Loucy (cell line): ENCODE data around the gene NARF.

Source experiments
- H2AFZ ChIP-seq: fragments of 200-600 bp; sonication (generic); 2 replicates; pipeline ENCODE4 v1.6.0; 2016; ENCODE audit warnings: antibody characterized with exemption, mild to moderate bottlenecking, low read length, moderate library complexity
- H3F3A ChIP-seq: fragments of 200-600 bp; 2 replicates; pipeline ENCODE4 v1.6.0; 2016; ENCODE audit warnings: antibody characterized with exemption, low read depth, mild to moderate bottlenecking
- H3K27me3 ChIP-seq: fragments of 200-600 bp; sonication (generic); 2 replicates; pipeline ENCODE4 v1.6.1; 2014; ENCODE audit warnings: low read length, mild to moderate bottlenecking; ENCODE audit not compliant: insufficient read depth, poor library complexity, severe bottlenecking
- H3K36me3 ChIP-seq: fragments of 200-600 bp; sonication (generic); 2 replicates; pipeline ENCODE4 v1.6.1; 2016; ENCODE audit warnings: low read length; ENCODE audit not compliant: insufficient read depth
- H3K4me1 ChIP-seq: fragments of 200-600 bp; sonication (generic); 2 replicates; pipeline ENCODE4 v1.5.1; 2014; ENCODE audit warnings: low read length, mild to moderate bottlenecking; ENCODE audit not compliant: insufficient read depth, poor library complexity, severe bottlenecking
- H3K4me2 ChIP-seq: fragments of 200-600 bp; sonication (generic); 2 replicates; pipeline ENCODE4 v1.6.0; 2014; ENCODE audit warnings: antibody characterized with exemption, low read length, low read depth, mild to moderate bottlenecking; ENCODE audit not compliant: poor library complexity, severe bottlenecking
- H3K4me3 ChIP-seq: fragments of 200-600 bp; sonication (generic); 2 replicates; pipeline ENCODE4 v1.5.1; 2014; ENCODE audit warnings: low read length, mild to moderate bottlenecking, mixed read lengths; ENCODE audit not compliant: poor library complexity, severe bottlenecking
- H3K79me2 ChIP-seq: fragments of 200-600 bp; sonication (generic); 2 replicates; pipeline ENCODE4 v1.6.1; 2014; ENCODE audit warnings: low read length; ENCODE audit not compliant: insufficient read depth
- H3K9ac ChIP-seq: fragments of 200-600 bp; sonication (generic); 2 replicates; pipeline ENCODE4 v1.6.0; 2014; ENCODE audit warnings: mild to moderate bottlenecking, low read depth, low read length, moderate library complexity; ENCODE audit not compliant: poor library complexity, severe bottlenecking
- H3K9me2 ChIP-seq: fragments of 200-600 bp; sonication (generic); replicated peaks from 2 replicates; pipeline ENCODE4 v1.6.1; 2016; ENCODE audit warnings: low read depth, low read length, mixed read lengths
- H3K9me3 ChIP-seq: fragments of 200-600 bp; sonication (generic); 2 replicates; pipeline ENCODE4 v1.6.1; 2014; ENCODE audit warnings: mild to moderate bottlenecking, antibody characterized with exemption, low read length, low read depth; ENCODE audit not compliant: insufficient read depth
- H4K20me1 ChIP-seq: fragments of 200-600 bp; sonication (generic); 2 replicates; pipeline ENCODE4 v1.6.0; 2014; ENCODE audit warnings: antibody characterized with exemption, low read length, mild to moderate bottlenecking; ENCODE audit not compliant: insufficient read depth, poor library complexity, severe bottlenecking
- CTCF ChIP-seq: fragments of 200-600 bp; sonication (generic); conservative IDR thresholded peaks from 2 replicates; pipeline ENCODE4 v1.5.1; 2014; ENCODE audit warnings: mild to moderate bottlenecking, antibody characterized with exemption, low read length
- EZH2phosphoT487 ChIP-seq: fragments of 200-600 bp; IDR thresholded peaks from 2 replicates; pipeline ENCODE4 v1.6.1; 2018; ENCODE audit warnings: antibody characterized with exemption, mild to moderate bottlenecking, moderate library complexity, borderline replicate concordance

The NARF gene

GRCh38 chr17:82527898-82528297 lies 69.4 kb downstream of the NARF start:
- Histone ChIP-seq H3K4me3 (no peak overlapping the region), H3F3A (peaks cover 4% of the 10 kb centered on the region; the same call in 1 of the 2 replicates), H3K27me3 (no peaks in the 10 kb centered on the region), H3K79me2 (peaks cover 100% of the 10 kb centered on the region), H3K4me2 (peak overlapping the region; percentile 33), H3K9me3 (no peaks in the 10 kb centered on the region), H4K20me1 (peaks cover 90% of the 10 kb centered on the region), H3K9ac (no peak overlapping the region), H3K36me3 (no peaks in the 10 kb centered on the region), H3K9me2 (no peaks in the 10 kb centered on the region), H2AFZ (no peak overlapping the region), H3K4me1 (peaks cover 37% of the 10 kb centered on the region)
- TF ChIP-seq CTCF (no peak), EZH2phosphoT487 (no peak)

- Histone ChIP-seq H4K20me1 (peaks cover 89% of the 10 kb centered on the region), H3K4me2 (peak overlapping the region; percentile 14), H3K9ac (no peak overlapping the region), H3K4me3 (no peak overlapping the region), H3K27me3 (no peaks in the 10 kb centered on the region), H3K4me1 (peaks cover 32% of the 10 kb centered on the region), H3F3A (peaks cover 4% of the 10 kb centered on the region; the same call in 1 of the 2 replicates), H3K36me3 (no peaks in the 10 kb centered on the region), H2AFZ (no peak overlapping the region), H3K79me2 (peaks cover 100% of the 10 kb centered on the region), H3K9me3 (no peaks in the 10 kb centered on the region), H3K9me2 (no peaks in the 10 kb centered on the region)
- TF ChIP-seq CTCF: peak; percentile 52
- TF ChIP-seq EZH2phosphoT487: no peak
Observed at GRCh38 chr17:82528484-82529265, 70.1 kb downstream of the NARF start.

GRCh38 chr17:82529914-82530300 lies 71.4 kb downstream of the NARF start:
- H3K4me1 ChIP-seq: peaks cover 30% of the 10 kb centered on the region
- H3K9ac ChIP-seq: no peak overlapping the region
- peaks cover 100% of the 10 kb centered on the region for H3K79me2 ChIP-seq
- H3K4me3 ChIP-seq: no peak overlapping the region
- H2AFZ ChIP-seq: no peak overlapping the region
- no peak overlapping the region for H3K4me2 ChIP-seq
- H3K9me3 ChIP-seq: no peaks in the 10 kb centered on the region
- peaks cover 4% of the 10 kb centered on the region; the same call in 1 of the 2 replicates for H3F3A ChIP-seq
- H4K20me1 ChIP-seq: peaks cover 89% of the 10 kb centered on the region
- H3K9me2 ChIP-seq: no peaks in the 10 kb centered on the region
- no peaks in the 10 kb centered on the region for H3K36me3 ChIP-seq
- no peaks in the 10 kb centered on the region for H3K27me3 ChIP-seq
- TF ChIP-seq EZH2phosphoT487: no peak
- no peak for TF ChIP-seq CTCF
